Rectal smooth muscle tissue (tissue), 1 donor: Measurements from ENCODE around the gene FBLN1.

Experiments
- H3K27ac ChIP-seq: one replicate; pipeline ENCODE4 v1.7.0; 2013; ENCODE audit warnings: low read depth, low read length, inconsistent platforms
- H3K27me3 ChIP-seq: one replicate; pipeline ENCODE4 v1.7.0; 2013; ENCODE audit warnings: low read length; ENCODE audit not compliant: control insufficient read depth, insufficient read depth
- H3K36me3 ChIP-seq: one replicate; pipeline ENCODE4 v1.7.0; 2013; ENCODE audit warnings: low read length; ENCODE audit not compliant: control insufficient read depth, insufficient read depth
- H3K4me1 ChIP-seq: one replicate; pipeline ENCODE4 v1.7.0; 2013; ENCODE audit warnings: low read length; ENCODE audit not compliant: control insufficient read depth, insufficient read depth
- H3K4me3 ChIP-seq: one replicate; pipeline ENCODE4 v1.7.0; 2013; ENCODE audit warnings: low read length
- H3K9ac ChIP-seq: one replicate; pipeline ENCODE4 v1.7.0; 2013; ENCODE audit warnings: low read length

The FBLN1 gene

GRCh38 chr22:45632791-45633515, 130.3 kb downstream of the FBLN1 start:
- H3K27ac ChIP-seq: no peak overlapping the region
- peaks cover 7% of the 10 kb centered on the region for H3K27me3 ChIP-seq
- no peaks in the 10 kb centered on the region for H3K36me3 ChIP-seq
- no peaks in the 10 kb centered on the region for H3K4me1 ChIP-seq
- H3K9ac ChIP-seq: no peak overlapping the region
- H3K4me3 ChIP-seq: no peak overlapping the region

DNA sequence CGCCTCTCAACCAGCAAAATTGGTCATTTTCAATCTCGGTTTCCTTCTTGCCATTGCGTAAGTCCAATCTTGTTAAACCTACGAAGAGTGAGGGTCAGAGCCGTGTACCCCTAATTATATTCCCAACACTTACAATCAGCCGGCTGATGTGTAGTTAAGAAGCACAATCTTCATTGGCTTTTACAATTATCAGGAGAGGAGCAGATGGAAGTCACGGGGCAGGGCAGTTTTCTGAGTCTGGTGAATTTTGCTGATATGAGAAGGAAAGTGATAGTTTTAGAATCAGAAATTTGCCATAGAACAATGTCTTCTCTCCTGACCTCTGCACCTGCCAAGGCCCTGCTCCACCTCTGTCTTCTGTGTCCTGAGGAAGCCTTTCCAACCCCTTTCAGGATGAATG, 134.0 kb downstream of the FBLN1 start:
- no peak overlapping the region for H3K9ac ChIP-seq
- no peaks in the 10 kb centered on the region for H3K4me1 ChIP-seq
- no peak overlapping the region for H3K27ac ChIP-seq
- no peaks in the 10 kb centered on the region for H3K36me3 ChIP-seq
- no peak overlapping the region for H3K4me3 ChIP-seq
- H3K27me3 ChIP-seq: peaks cover 7% of the 10 kb centered on the region

GRCh38 chr22:45638197-45638596, 135.5 kb downstream of the FBLN1 start:
- H3K4me3 ChIP-seq: no peak overlapping the region
- H3K27ac ChIP-seq: no peak overlapping the region
- H3K36me3 ChIP-seq: no peaks in the 10 kb centered on the region
- no peaks in the 10 kb centered on the region for H3K4me1 ChIP-seq
- peaks cover 3% of the 10 kb centered on the region for H3K27me3 ChIP-seq
- H3K9ac ChIP-seq: no peak overlapping the region

GRCh38 chr22:45638834-45639746, 136.4 kb downstream of the FBLN1 start:
- Histone ChIP-seq H3K27ac (no peak overlapping the region), H3K4me3 (no peak overlapping the region), H3K27me3 (peaks cover 3% of the 10 kb centered on the region), H3K4me1 (no peaks in the 10 kb centered on the region), H3K9ac (no peak overlapping the region), H3K36me3 (no peaks in the 10 kb centered on the region)

DNA sequence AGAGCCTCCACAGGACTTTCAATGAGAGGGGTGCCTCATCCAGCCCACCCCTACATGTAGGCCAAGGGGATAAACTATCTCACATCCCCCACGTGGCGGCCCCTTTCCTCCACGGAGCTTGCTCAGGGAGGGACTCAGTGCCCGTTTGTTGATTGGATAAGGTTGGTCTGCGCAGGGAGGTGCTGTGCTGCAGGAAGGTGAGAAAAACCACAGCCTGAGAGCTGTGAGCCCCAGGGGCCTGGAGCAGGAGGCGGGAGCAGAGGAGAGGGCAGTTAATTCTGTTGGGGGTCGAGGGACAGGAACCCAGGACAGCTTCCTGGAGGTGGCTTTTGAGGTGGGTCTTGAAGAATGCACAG, 137.0 kb downstream of the FBLN1 start:
- Histone ChIP-seq H3K27ac (no peak overlapping the region), H3K36me3 (no peaks in the 10 kb centered on the region)

DNA sequence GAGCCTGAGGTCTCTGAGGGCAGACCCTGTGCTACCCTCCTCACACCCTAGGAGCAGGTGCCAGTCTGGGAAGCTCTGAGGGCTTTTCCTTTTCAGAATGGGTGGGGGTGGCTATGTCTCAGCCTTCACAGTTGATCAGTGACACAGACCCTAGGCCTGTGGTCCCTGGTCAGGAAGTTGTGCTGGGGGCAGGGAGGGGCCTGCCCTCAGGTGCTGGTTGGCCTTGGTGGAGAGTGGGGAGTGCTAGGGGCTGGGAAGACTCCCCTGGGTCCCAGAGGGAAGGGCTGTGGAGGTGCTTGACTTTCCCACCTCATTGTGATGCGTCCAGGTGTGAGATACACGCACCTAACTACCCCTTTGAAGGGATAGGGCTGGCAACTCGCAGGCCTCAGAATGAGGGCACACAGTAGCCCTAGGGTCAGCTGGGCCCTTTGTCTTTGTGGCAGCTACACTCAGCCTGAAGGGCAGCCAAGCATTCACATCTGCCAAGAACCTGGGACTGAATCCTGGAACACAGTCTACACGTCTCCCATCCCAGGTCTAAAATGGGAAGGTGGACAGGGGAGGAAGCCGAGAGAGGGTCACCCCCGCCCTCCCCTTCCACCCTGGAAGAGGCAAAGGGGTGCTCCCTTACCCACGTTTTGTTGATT, 137.7 kb downstream of the FBLN1 start:
- Histone ChIP-seq H3K36me3 (no peaks in the 10 kb centered on the region), H3K27me3 (peaks cover 3% of the 10 kb centered on the region), H3K4me1 (no peaks in the 10 kb centered on the region), H3K9ac (no peak overlapping the region), H3K27ac (no peak overlapping the region), H3K4me3 (no peak overlapping the region)

More for the DNA sequence above, 137.0 kb downstream of the FBLN1 start:
- no peaks in the 10 kb centered on the region for H3K4me1 ChIP-seq
- H3K27me3 ChIP-seq: peaks cover 3% of the 10 kb centered on the region
- no peak overlapping the region for H3K4me3 ChIP-seq
- H3K9ac ChIP-seq: no peak overlapping the region

- no peak overlapping the region for H3K27ac ChIP-seq
- peaks cover 3% of the 10 kb centered on the region for H3K27me3 ChIP-seq
- H3K9ac ChIP-seq: no peak overlapping the region
- H3K36me3 ChIP-seq: no peaks in the 10 kb centered on the region
- H3K4me3 ChIP-seq: no peak overlapping the region
- H3K4me1 ChIP-seq: no peaks in the 10 kb centered on the region
Measured at GRCh38 chr22:45640941-45641621, 138.4 kb downstream of the FBLN1 start.

- Histone ChIP-seq H3K4me3 (no peak overlapping the region), H3K27ac (no peak overlapping the region), H3K9ac (no peak overlapping the region), H3K4me1 (no peaks in the 10 kb centered on the region), H3K36me3 (no peaks in the 10 kb centered on the region), H3K27me3 (peaks cover 3% of the 10 kb centered on the region)
Measured at GRCh38 chr22:45642986-45643385, 140.3 kb downstream of the FBLN1 start.

DNA sequence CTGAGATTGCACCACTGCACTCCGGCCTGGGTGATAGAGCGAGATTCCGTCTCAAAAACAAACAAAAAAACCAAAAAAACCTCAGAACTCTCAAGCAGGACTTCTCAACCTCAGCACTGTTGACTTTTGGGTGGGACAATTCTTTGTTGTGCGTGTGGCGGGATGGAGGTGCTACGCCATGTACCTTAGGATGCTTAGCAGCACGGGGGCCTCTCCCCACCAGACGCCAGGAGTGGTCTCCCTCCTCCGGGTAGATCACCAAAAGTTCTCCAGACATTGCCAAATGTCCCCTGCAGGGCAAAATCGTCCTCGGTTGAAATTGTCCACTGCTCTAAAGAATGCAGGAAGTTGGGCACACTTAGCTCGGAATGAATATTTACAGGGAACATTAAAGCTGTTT, 142.0 kb downstream of the FBLN1 start:
- Histone ChIP-seq H3K4me3 (no peak overlapping the region), H3K4me1 (no peaks in the 10 kb centered on the region), H3K27ac (no peak overlapping the region), H3K27me3 (no peaks in the 10 kb centered on the region), H3K9ac (no peak overlapping the region), H3K36me3 (no peaks in the 10 kb centered on the region)

GRCh38 chr22:45645150-45645525, 142.5 kb downstream of the FBLN1 start:
- H3K27ac ChIP-seq: no peak overlapping the region
- H3K4me1 ChIP-seq: no peaks in the 10 kb centered on the region
- H3K9ac ChIP-seq: no peak overlapping the region
- no peaks in the 10 kb centered on the region for H3K27me3 ChIP-seq
- no peak overlapping the region for H3K4me3 ChIP-seq
- H3K36me3 ChIP-seq: no peaks in the 10 kb centered on the region

DNA sequence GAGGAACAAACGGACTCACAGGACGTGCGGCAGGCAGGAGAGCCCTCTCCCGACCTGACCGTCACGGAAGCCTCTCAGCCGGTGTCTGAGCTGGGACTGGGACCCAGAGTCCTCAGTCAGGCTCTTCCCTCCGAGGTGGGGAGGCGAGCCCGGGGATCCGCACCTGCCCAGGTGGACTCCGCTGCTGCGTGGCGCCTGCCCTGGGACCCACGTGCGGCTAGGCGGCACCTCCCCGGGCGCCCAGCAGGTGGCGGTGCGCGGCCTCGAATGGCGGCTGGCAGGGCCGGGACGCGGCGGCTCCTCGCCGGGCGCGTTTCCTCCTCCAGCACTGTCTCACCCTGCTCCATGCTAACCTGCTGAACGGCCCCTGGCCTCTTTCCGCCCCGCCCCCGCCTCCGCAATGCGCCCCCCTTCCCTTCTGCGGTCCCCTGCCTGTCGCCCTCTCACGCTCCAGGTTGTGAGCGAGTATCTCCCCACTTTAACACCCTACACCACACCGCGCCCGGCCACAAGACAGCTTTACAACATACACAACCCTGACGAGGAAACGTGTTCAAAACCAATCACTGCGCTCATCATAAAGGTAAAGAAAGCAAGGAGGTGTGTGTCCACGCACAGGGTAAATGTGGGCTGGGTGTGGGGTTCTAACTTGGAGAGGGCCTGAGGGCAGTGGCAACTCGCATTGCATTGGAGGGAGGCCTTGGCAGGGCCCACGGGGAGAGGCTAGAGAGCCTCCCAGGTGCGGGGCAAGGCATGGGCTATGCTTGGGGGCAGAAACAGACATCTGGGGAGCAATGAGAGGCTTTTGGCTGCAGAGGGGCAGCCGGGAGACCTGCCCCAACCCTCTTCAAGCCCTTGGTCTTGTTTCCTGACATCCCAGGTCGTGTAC, 143.1 kb downstream of the FBLN1 start:
- Histone ChIP-seq H3K4me3 (no peak overlapping the region), H3K9ac (no peak overlapping the region), H3K36me3 (no peaks in the 10 kb centered on the region), H3K4me1 (no peaks in the 10 kb centered on the region), H3K27me3 (no peaks in the 10 kb centered on the region), H3K27ac (no peak overlapping the region)
